ENCODE data around the gene MRPL49.

Gene MRPL49

DNA sequence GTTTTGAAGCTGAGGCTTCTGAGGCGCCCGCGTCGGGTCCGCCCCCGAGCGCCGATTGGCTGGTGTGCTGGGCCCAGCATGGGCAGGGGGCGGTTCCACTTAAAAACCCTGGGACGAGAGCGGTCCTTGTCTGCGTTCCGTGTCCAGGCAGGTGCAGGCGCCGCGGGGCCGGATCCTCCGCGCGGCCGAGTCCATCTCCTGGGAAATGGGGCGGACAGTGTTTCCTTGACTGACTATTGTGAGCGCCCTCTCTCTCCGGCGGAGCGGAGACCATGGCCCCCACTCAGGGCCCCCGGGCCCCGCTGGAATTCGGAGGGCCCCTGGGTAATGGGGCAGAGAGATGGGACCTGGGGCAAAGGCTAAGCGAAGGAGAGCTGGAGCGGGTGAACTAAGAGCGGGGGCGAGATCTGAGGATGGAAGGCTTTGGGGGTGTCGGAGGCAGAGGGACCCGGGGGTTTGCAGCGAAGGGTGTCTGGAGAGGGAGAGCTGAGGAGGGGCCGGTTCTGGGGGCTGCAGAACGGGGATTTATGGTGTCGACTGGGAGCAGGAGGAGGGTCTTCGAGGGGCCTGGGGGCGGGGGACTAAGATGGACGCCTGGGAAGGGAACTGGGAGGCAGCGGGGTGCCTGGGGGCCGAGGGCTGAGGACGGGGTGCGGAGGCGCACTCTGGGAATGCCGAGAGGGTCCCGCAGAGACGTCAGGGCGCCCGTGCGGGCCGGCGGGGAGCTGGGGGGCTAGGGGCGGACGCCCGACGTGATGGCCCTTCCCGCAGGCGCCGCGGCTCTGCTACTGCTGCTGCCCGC lies 10.2 kb upstream of the MRPL49 start, which contains the start of gene TM7SF2:
TSS of gene TM7SF2 (plus strand) at position 129 of the 802 bp plus-strand sequence. CDS start at position 273, 144 bp downstream.
- peaks cover 23% of the 10 kb centered on the region; the same call in 1 of the 2 replicates for H3K36me3 ChIP-seq (ENCODE audit: control insufficient read depth, insufficient read depth, low read length)
- no peaks in the 10 kb centered on the region for H3K27me3 ChIP-seq (ENCODE audit: control insufficient read depth, insufficient read depth, low read length)
- peak within 1 kb of the TSS; percentile 79; the same call in 1 of the 2 replicates for H3K4me3 ChIP-seq (ENCODE audit: low read length)
- peak; percentile 79 for DNase-seq (ENCODE audit: low read depth, low spot score)
- no CpG with 5 or more reads among the region's 64 CpGs for WGBS (ENCODE audit: insufficient coverage, insufficient read length)
- no peaks in the 10 kb centered on the region for H3K9me3 ChIP-seq (ENCODE audit: control insufficient read depth, insufficient read depth, low read length)
- H3K27ac ChIP-seq (ENCODE audit: low read length) = no peak within 1 kb of the TSS
- peaks cover 2% of the 10 kb centered on the region for H3K4me1 ChIP-seq (ENCODE audit: control insufficient read depth, insufficient read depth, low read length)

DNA sequence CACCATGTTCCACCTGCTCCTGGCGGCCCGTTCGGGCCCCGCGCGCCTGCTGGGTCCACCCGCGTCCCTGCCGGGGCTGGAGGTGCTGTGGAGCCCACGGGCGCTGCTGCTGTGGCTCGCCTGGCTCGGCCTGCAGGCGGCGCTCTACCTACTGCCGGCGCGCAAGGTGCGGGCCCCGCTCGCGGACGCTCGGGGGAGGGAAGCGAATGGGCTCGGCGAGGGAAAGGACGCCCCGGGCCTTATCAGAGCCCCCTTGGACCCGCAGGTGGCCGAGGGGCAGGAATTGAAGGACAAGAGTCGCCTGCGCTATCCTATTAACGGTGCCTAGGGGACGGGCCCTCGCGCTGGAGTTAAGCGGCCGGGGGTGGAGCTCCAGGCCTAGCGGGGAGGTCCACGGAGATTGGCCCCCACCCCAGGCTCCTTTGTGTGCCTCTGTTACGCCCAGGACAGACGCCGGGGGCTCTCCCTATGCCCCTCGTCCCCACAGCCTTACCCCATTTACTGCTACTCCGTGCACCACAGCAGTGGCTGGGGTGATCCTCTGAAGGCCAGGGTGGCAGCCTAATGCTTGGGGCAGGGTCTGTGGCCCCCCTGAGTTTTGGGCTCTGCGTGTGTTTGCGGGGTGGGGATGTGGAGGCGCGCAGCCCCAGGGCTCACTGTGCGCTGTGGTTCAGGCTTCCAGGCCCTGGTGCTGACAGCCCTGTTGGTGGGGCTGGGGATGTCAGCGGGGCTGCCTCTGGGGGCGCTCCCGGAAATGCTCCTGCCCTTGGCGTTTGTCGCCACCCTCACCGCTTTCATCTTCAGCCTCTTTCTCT lies 9.4 kb upstream of the MRPL49 start:
- peaks cover 18% of the 10 kb centered on the region; the same call in 1 of the 2 replicates for H3K36me3 ChIP-seq (ENCODE audit: control insufficient read depth, insufficient read depth, low read length)
- no peak for DNase-seq (ENCODE audit: low read depth, low spot score)
- no CpG with 5 or more reads among the region's 57 CpGs for WGBS (ENCODE audit: insufficient coverage, insufficient read length)
- peak overlapping the region; percentile 79; the same call in 1 of the 2 replicates for H3K4me3 ChIP-seq (ENCODE audit: low read length)
- no peaks in the 10 kb centered on the region for H3K9me3 ChIP-seq (ENCODE audit: control insufficient read depth, insufficient read depth, low read length)
- H3K27ac ChIP-seq (ENCODE audit: low read length) = no peak overlapping the region
- H3K4me1 ChIP-seq (ENCODE audit: control insufficient read depth, insufficient read depth, low read length) = peaks cover 2% of the 10 kb centered on the region
- no peaks in the 10 kb centered on the region for H3K27me3 ChIP-seq (ENCODE audit: control insufficient read depth, insufficient read depth, low read length)

DNA sequence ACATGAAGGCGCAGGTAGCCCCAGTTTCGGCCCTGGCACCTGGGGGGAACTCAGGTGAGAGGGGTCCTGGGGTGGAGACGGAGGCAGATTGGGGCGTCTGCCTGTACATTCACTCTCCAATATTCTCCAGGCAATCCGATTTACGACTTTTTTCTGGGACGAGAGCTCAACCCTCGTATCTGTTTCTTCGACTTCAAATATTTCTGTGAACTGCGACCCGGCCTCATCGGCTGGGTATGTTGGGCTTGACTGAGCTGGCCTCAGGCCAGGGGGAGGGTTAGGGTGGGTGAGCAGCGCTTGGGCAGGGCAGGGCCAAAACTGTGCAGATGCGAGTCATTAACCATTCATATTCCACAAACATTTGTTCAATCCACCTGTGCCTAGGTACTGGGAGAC lies 8.8 kb upstream of the MRPL49 start:
- no CpG with 5 or more reads among the region's 14 CpGs for WGBS (ENCODE audit: insufficient coverage, insufficient read length)
- DNase-seq (ENCODE audit: low read depth, low spot score) = no peak
- H3K27me3 ChIP-seq (ENCODE audit: control insufficient read depth, insufficient read depth, low read length) = no peaks in the 10 kb centered on the region
- H3K36me3 ChIP-seq (ENCODE audit: control insufficient read depth, insufficient read depth, low read length) = peaks cover 12% of the 10 kb centered on the region; the same call in 1 of the 2 replicates
- H3K4me1 ChIP-seq (ENCODE audit: control insufficient read depth, insufficient read depth, low read length) = peaks cover 2% of the 10 kb centered on the region
- no peak overlapping the region for H3K27ac ChIP-seq (ENCODE audit: low read length)
- peak overlapping the region; percentile 79; the same call in 1 of the 2 replicates for H3K4me3 ChIP-seq (ENCODE audit: low read length)
- H3K9me3 ChIP-seq (ENCODE audit: control insufficient read depth, insufficient read depth, low read length) = no peaks in the 10 kb centered on the region

DNA sequence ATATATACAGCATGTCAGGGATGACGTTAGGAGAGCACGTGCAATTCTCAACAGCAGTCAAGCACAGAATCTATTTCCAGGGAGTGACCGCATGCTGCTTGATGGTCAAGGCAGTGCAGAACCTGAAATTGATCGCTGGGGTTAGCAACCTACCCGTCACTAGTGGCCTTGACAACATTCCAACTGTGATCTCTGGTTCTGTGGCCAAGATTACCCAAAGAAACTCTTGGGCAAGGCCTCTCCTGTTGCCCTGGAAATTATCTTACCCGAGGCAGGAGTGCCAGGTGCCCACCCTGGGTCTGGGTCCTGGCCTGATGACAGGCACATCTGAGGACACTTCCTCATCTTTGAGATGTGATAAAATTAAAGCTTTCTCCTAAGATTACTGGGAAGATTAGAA lies 8.3 kb upstream of the MRPL49 start:
- WGBS (ENCODE audit: insufficient coverage, insufficient read length) = no CpG with 5 or more reads among the region's 6 CpGs

DNA sequence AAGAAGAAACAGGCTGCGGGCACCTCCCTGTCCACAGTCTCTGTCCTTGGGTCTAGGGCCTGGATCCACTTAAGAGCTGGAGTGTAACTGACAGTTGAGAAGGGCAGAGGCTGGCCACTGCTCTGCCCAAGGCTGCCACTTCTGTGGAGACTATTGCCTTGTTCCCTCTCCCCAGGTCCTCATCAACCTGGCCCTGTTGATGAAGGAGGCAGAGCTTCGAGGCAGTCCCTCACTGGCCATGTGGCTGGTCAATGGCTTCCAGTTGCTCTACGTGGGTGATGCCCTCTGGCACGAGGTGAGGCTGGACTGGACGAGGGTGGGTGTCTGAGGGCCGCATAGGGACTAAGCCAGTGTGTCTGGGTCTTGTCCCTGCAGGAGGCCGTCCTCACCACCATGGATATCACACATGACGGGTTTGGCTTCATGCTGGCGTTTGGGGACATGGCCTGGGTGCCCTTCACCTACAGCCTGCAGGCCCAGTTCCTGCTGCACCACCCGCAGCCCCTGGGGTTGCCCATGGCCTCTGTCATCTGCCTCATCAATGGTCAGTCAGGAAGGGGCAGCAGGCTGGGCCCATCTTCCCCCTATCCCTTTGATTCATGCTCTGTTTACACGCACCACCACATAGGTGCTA lies 7.5 kb upstream of the MRPL49 start:
- H3K36me3 ChIP-seq (ENCODE audit: control insufficient read depth, insufficient read depth, low read length) = peaks cover 5% of the 10 kb centered on the region; the same call in 1 of the 2 replicates
- no peak overlapping the region for H3K4me3 ChIP-seq (ENCODE audit: low read length)
- peaks cover 2% of the 10 kb centered on the region for H3K4me1 ChIP-seq (ENCODE audit: control insufficient read depth, insufficient read depth, low read length)

More for the DNA sequence above, 8.3 kb upstream of the MRPL49 start:
- no peak overlapping the region for H3K27ac ChIP-seq (ENCODE audit: low read length)
- H3K9me3 ChIP-seq (ENCODE audit: control insufficient read depth, insufficient read depth, low read length) = no peaks in the 10 kb centered on the region
- peaks cover 8% of the 10 kb centered on the region; the same call in 1 of the 2 replicates for H3K36me3 ChIP-seq (ENCODE audit: control insufficient read depth, insufficient read depth, low read length)
- H3K4me3 ChIP-seq (ENCODE audit: low read length) = no peak overlapping the region
- no peak for DNase-seq (ENCODE audit: low read depth, low spot score)
- H3K4me1 ChIP-seq (ENCODE audit: control insufficient read depth, insufficient read depth, low read length) = peaks cover 2% of the 10 kb centered on the region
- no peaks in the 10 kb centered on the region for H3K27me3 ChIP-seq (ENCODE audit: control insufficient read depth, insufficient read depth, low read length)

DNA sequence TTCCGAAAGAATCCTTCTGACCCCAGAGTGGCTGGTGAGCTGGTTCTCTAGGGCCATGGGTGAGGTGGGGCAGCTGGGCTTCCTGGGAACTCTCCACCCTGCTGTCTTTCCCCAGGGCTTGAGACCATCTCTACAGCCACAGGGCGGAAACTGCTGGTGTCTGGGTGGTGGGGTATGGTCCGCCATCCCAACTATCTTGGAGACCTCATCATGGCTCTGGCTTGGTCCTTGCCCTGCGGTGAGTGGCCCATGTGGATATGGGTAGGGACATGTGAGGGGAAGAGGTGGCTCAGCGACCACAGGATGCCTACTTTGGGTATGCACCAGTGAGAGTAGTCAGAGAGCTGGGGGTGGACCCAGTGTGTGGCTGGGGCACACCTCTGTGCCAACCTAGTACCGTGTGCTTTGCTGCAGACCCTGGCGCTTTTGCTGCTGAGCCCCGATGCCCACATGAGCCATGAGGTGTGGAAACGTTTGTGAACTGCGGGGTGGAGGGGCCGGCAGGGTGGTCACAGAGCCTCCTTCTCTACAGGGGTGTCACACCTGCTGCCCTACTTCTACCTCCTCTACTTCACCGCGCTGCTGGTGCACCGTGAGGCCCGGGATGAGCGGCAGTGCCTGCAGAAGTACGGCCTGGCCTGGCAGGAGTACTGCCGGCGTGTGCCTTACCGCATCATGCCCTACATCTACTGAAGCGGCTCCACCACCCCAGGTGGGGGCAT lies 6.6 kb upstream of the MRPL49 start:
- peaks cover 10% of the 10 kb centered on the region; the same call in 1 of the 2 replicates for H3K36me3 ChIP-seq (ENCODE audit: control insufficient read depth, insufficient read depth, low read length)
- DNase-seq (ENCODE audit: low read depth, low spot score) = no peak
- WGBS (ENCODE audit: insufficient coverage, insufficient read length) = no CpG with 5 or more reads among the region's 21 CpGs
- no peak overlapping the region for H3K27ac ChIP-seq (ENCODE audit: low read length)
- no peak overlapping the region for H3K4me3 ChIP-seq (ENCODE audit: low read length)
- H3K9me3 ChIP-seq (ENCODE audit: control insufficient read depth, insufficient read depth, low read length) = no peaks in the 10 kb centered on the region
- peaks cover 2% of the 10 kb centered on the region for H3K4me1 ChIP-seq (ENCODE audit: control insufficient read depth, insufficient read depth, low read length)
- no peaks in the 10 kb centered on the region for H3K27me3 ChIP-seq (ENCODE audit: control insufficient read depth, insufficient read depth, low read length)

More for the DNA sequence above, 7.5 kb upstream of the MRPL49 start:
- DNase-seq (ENCODE audit: low read depth, low spot score) = no peak
- WGBS (ENCODE audit: insufficient coverage, insufficient read length) = no CpG with 5 or more reads among the region's 11 CpGs
- no peaks in the 10 kb centered on the region for H3K27me3 ChIP-seq (ENCODE audit: control insufficient read depth, insufficient read depth, low read length)
- H3K27ac ChIP-seq (ENCODE audit: low read length) = no peak overlapping the region
- no peaks in the 10 kb centered on the region for H3K9me3 ChIP-seq (ENCODE audit: control insufficient read depth, insufficient read depth, low read length)

DNA sequence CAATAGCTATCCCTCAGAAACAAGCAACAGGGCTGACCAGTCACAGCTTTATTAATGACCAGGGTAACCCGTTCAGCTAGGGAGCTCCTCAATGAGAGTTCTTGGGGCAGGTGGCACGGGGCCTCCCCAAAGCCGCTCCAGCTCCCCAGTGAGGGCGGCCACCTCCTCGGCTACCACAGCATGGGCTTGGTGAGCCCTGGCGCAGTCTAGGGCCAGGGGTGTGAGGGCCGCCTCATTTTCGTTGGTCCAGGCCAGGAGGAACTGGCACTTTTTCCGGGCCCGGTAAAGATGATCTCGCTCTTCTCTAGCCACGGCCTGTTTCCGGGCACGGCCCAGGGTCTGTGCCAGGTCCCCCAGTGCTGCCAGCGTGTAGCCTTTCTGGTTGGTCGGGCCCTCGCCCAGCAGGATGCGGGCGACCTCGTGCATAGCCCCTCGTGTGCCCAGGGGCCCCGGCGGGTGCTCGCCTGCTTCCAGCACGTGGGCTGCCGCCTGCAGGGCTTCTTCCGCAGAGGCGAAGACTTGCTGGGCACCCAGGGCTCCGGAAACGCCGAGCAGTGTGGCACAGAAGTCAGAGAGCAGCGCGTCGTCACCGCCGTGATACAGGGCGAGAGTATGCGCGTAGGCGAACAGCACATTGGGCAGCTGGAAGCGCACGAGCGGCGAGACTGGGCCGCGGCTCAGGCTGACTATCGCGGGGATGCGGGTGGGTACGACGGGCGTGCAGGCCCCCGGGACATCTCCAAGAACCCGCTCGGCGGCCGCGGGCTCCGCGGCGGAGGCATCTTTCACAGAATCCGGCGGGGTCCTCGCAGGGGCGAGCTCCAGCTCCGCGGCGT lies 5.5 kb upstream of the MRPL49 start:
- no peaks in the 10 kb centered on the region for H3K9me3 ChIP-seq (ENCODE audit: control insufficient read depth, insufficient read depth, low read length)
- no peak for DNase-seq (ENCODE audit: low read depth, low spot score)
- H3K36me3 ChIP-seq (ENCODE audit: control insufficient read depth, insufficient read depth, low read length) = peaks cover 14% of the 10 kb centered on the region; the same call in 1 of the 2 replicates
- H3K27ac ChIP-seq (ENCODE audit: low read length) = no peak overlapping the region
- no peaks in the 10 kb centered on the region for H3K27me3 ChIP-seq (ENCODE audit: control insufficient read depth, insufficient read depth, low read length)
- WGBS (ENCODE audit: insufficient coverage, insufficient read length) = no CpG with 5 or more reads among the region's 68 CpGs
- H3K4me1 ChIP-seq (ENCODE audit: control insufficient read depth, insufficient read depth, low read length) = no peaks in the 10 kb centered on the region
- peak overlapping the region; percentile 85; the same call in 1 of the 2 replicates for H3K4me3 ChIP-seq (ENCODE audit: low read length)

DNA sequence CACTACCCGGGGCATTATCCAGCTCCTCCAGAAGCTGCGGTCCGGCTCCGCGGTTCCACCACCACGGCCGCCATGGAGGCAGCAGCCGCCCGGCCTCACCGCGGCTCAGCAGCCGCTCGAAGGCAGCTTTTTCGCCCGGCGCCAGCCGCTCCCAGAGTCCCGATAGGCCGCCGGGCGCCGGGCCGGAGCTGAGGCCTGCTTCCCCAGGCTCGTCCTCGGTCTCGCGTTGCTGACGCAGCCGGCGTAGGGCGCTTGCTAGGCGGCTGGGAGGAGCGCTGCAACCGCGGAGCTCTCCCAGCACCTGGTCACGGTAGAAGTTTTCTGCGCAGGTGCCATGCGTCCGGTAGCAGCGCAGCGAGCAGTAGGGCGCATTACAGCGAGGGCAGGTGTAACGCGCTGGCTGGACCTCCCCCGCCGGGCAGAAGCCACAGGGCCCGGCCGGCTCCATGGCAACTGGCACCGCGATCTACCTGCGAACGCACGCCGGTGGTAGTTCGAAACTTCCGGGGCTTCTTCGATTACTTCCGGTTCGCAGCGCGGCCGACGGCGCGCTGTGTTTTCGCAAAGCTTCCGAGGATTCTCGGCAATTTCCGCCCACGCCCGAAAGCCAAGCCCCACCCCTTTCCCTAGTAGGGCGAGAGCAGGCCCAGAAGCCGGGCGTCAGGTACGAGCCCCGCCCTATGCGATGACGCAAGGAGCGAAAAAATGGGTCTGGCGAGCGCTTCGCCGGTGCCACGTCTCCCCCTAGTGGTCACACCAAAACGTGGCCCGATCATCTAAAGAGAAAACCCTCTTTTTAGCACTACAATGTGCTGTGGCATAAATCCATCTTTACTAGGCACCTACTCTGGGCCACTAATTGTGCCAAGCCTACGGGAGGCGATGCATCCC lies 4.7 kb upstream of the MRPL49 start, which contains the start of gene ZNHIT2:
TSS of gene ZNHIT2 (minus strand) at position 496 of the 891 bp plus-strand sequence. CDS start at position 448, 48 bp downstream.
- peak within 1 kb of the TSS; percentile 85 for H3K4me3 ChIP-seq (ENCODE audit: low read length)
- H3K36me3 ChIP-seq (ENCODE audit: control insufficient read depth, insufficient read depth, low read length) = peaks cover 14% of the 10 kb centered on the region; the same call in 1 of the 2 replicates
- no CpG with 5 or more reads among the region's 89 CpGs for WGBS (ENCODE audit: insufficient coverage, insufficient read length)
- H3K27me3 ChIP-seq (ENCODE audit: control insufficient read depth, insufficient read depth, low read length) = no peaks in the 10 kb centered on the region
- H3K27ac ChIP-seq (ENCODE audit: low read length) = no peak within 1 kb of the TSS
- H3K9me3 ChIP-seq (ENCODE audit: control insufficient read depth, insufficient read depth, low read length) = no peaks in the 10 kb centered on the region
- DNase-seq (ENCODE audit: low read depth, low spot score) = peak; percentile 95
- H3K4me1 ChIP-seq (ENCODE audit: control insufficient read depth, insufficient read depth, low read length) = no peaks in the 10 kb centered on the region

Measured in iPS DF 6.9 (cell line).